IMR-90 (cell line): ENCODE measurements around the gene TECPR2. TPM values are rescaled to one million over a fixed set of nuclear protein-coding genes. Genes with fewer than 3 reads are reported as not detected.
A peak's percentile ranks its signal among the peaks of the same experiment; 100 is the strongest.

Experiments
- ATAC-seq: fragments of 200-7000 bp; cut with Tn5 transposase; 2 replicates; pipeline ENCODE4 v1.9.1; 2020; ENCODE audit warnings: low read depth, mild to moderate bottlenecking, moderate library complexity
- BruUV-seq: library from RNA; stranded (reverse); fragments of 400-500 nt; replicated peaks from 2 replicates; lab custom pipeline; 2021; lab: Mats Ljungman, UMichigan
- CTCF ChIA-PET: fragments of 300-600 bp; formaldehyde crosslinking; extraction: SDS; loops from one replicate; lab custom pipeline; 2021; ENCODE audit warnings: antibody characterized with exemption; lab: Yijun Ruan, JAX
- POLR2A ChIA-PET: fragments of 300-600 bp; sonication (Branson Sonifier 250); formaldehyde crosslinking; loops from one replicate; lab custom pipeline; 2022; ENCODE audit warnings: antibody characterized with exemption; ENCODE audit not compliant: unreplicated experiment; lab: Charles Lee
- DNase-seq: peaks from one replicate; pipeline ENCODE4 v3.0.0; 2013
- H2AFZ ChIP-seq: replicated peaks from 2 replicates; pipeline ENCODE3; 2013; ENCODE audit warnings: low read length, mild to moderate bottlenecking; ENCODE audit not compliant: poor library complexity
- H2AK5ac ChIP-seq: 2 replicates; pipeline ENCODE4 v1.6.1; 2013; ENCODE audit warnings: low read depth, low read length, inconsistent platforms
- H2AK9ac ChIP-seq: replicated peaks from 2 replicates; pipeline ENCODE3; 2013; ENCODE audit warnings: mild to moderate bottlenecking, low read depth, low read length, moderate library complexity; ENCODE audit not compliant: poor library complexity
- H2BK120ac ChIP-seq: 2 replicates; pipeline ENCODE4 v1.6.1; 2013; ENCODE audit warnings: low read depth, low read length, inconsistent platforms
- H2BK15ac ChIP-seq: 3 replicates; pipeline ENCODE4 v1.6.1; 2013; ENCODE audit warnings: low read depth, low read length, inconsistent platforms
- H2BK20ac ChIP-seq: 2 replicates; pipeline ENCODE4 v1.6.1; 2013; ENCODE audit warnings: low read depth, mild to moderate bottlenecking, inconsistent platforms, low read length, moderate library complexity
- H2BK5ac ChIP-seq: 2 replicates; pipeline ENCODE4 v1.6.1; 2013; ENCODE audit warnings: mild to moderate bottlenecking, low read depth, low read length, inconsistent platforms; ENCODE audit not compliant: poor library complexity, severe bottlenecking
- H3K14ac ChIP-seq: replicated peaks from 2 replicates; pipeline ENCODE4 v1.6.1; 2013; ENCODE audit warnings: low read depth, low read length, inconsistent platforms
- H3K18ac ChIP-seq: 2 replicates; pipeline ENCODE4 v1.6.1; 2013; ENCODE audit warnings: low read depth, low read length, control low read depth
- H3K23ac ChIP-seq: 2 replicates; pipeline ENCODE4 v1.6.1; 2013; ENCODE audit warnings: low read depth, low read length, inconsistent platforms
- H3K27ac ChIP-seq: 2 replicates; pipeline ENCODE4 v1.5.1; 2013; ENCODE audit warnings: mild to moderate bottlenecking, control low read depth, low read length; ENCODE audit not compliant: insufficient read depth
- H3K27me3 ChIP-seq: 2 replicates; pipeline ENCODE4 v1.6.1; 2013; ENCODE audit warnings: low read length; ENCODE audit not compliant: control insufficient read depth, insufficient read depth
- H3K36me3 ChIP-seq: 2 replicates; pipeline ENCODE4 v1.6.1; 2013; ENCODE audit warnings: low read length, mixed read lengths; ENCODE audit not compliant: control insufficient read depth, insufficient read depth
- H3K4ac ChIP-seq: 2 replicates; pipeline ENCODE4 v1.6.1; 2013; ENCODE audit warnings: low read depth, low read length, inconsistent platforms
- H3K4me1 ChIP-seq: 2 replicates; pipeline ENCODE4 v1.6.1; 2013; ENCODE audit warnings: low read length, mixed read lengths; ENCODE audit not compliant: control insufficient read depth, insufficient read depth
- H3K4me2 ChIP-seq: 2 replicates; pipeline ENCODE4 v1.6.1; 2013; ENCODE audit warnings: low read depth, mild to moderate bottlenecking, control low read depth, low read length, moderate library complexity
- H3K4me3 ChIP-seq: 2 replicates; pipeline ENCODE4 v1.5.1; 2013; ENCODE audit warnings: low read depth, mild to moderate bottlenecking, control low read depth, low read length, moderate library complexity; ENCODE audit not compliant: insufficient read depth
- H3K56ac ChIP-seq: 2 replicates; pipeline ENCODE4 v1.6.1; 2013; ENCODE audit warnings: low read length, inconsistent platforms; ENCODE audit not compliant: insufficient read depth; ENCODE audit errors: extremely low read depth
- H3K79me1 ChIP-seq, 2 experiments: 2 replicates each; pipeline ENCODE4 v1.6.1; 2013; ENCODE audit warnings: low read length in 2 of 2, inconsistent platforms in 1 of 2, low read depth in 1 of 2
- H3K9ac ChIP-seq: 2 replicates; pipeline ENCODE4 v1.6.1; 2013; ENCODE audit warnings: low read depth, low read length, control low read depth
- H3K9me1 ChIP-seq: 2 replicates; pipeline ENCODE4 v1.6.1; 2013; ENCODE audit warnings: low read length, inconsistent platforms; ENCODE audit not compliant: insufficient read depth
- H3K9me3 ChIP-seq: 2 replicates; pipeline ENCODE4 v1.6.1; 2013; ENCODE audit warnings: low read length; ENCODE audit not compliant: control insufficient read depth, insufficient read depth
- H4K20me1 ChIP-seq: 2 replicates; pipeline ENCODE4 v1.6.1; 2013; ENCODE audit warnings: low read length, inconsistent platforms; ENCODE audit not compliant: insufficient read depth
- H4K5ac ChIP-seq: 2 replicates; pipeline ENCODE4 v1.6.1; 2013; ENCODE audit warnings: mild to moderate bottlenecking, low read depth, low read length, control low read depth
- H4K8ac ChIP-seq, 2 experiments: 2 replicates each; pipeline ENCODE4 v1.6.1; 2013; ENCODE audit warnings: low read depth in 2 of 2, low read length in 2 of 2, control low read depth in 1 of 2, inconsistent platforms in 1 of 2
- H4K91ac ChIP-seq: 2 replicates; pipeline ENCODE4 v1.6.1; 2013; ENCODE audit warnings: low read depth, low read length, inconsistent platforms; ENCODE audit not compliant: insufficient read depth
- BHLHE40 ChIP-seq: fragments of 150-350 bp; IDR thresholded peaks from 2 replicates; pipeline ENCODE4 v1.6.1; 2016; ENCODE audit warnings: mild to moderate bottlenecking, low read depth, low read length
- CEBPB ChIP-seq: IDR thresholded peaks from 2 replicates; pipeline ENCODE4 v1.6.1; 2012; ENCODE audit warnings: low read depth, low read length, improper control_type of control experiment
- CTCF ChIP-seq: conservative IDR thresholded peaks from 2 replicates; pipeline ENCODE4 v1.5.1; 2012; ENCODE audit warnings: mild to moderate bottlenecking, low read depth, low read length, improper control_type of control experiment
- ELK1 ChIP-seq: fragments of 150-350 bp; IDR thresholded peaks from 2 replicates; pipeline ENCODE4 v1.6.1; 2016; ENCODE audit warnings: low read depth, mild to moderate bottlenecking, low read length, moderate library complexity, borderline replicate concordance
- FOS ChIP-seq: fragments of 150-350 bp; IDR thresholded peaks from 2 replicates; pipeline ENCODE4 v1.6.1; 2016; ENCODE audit warnings: low read depth, low read length
- MAFK ChIP-seq: IDR thresholded peaks from 2 replicates; pipeline ENCODE4 v1.6.1; 2012; ENCODE audit warnings: low read depth, low read length, improper control_type of control experiment
- MAZ ChIP-seq: IDR thresholded peaks from 2 replicates; pipeline ENCODE4 v1.6.1; 2012; ENCODE audit warnings: low read depth, mild to moderate bottlenecking, low read length, improper control_type of control experiment, moderate library complexity, borderline replicate concordance
- MXI1 ChIP-seq: IDR thresholded peaks from 2 replicates; pipeline ENCODE4 v1.6.1; 2012; ENCODE audit warnings: low read depth, mild to moderate bottlenecking, low read length, moderate library complexity, borderline replicate concordance
- NFE2L2 ChIP-seq: fragments of 150-350 bp; IDR thresholded peaks from 2 replicates; pipeline ENCODE4 v1.6.1; 2016; ENCODE audit warnings: low read depth, mild to moderate bottlenecking, low read length
- POLR2A ChIP-seq: IDR thresholded peaks from 2 replicates; pipeline ENCODE4 v1.6.1; 2012; ENCODE audit warnings: mild to moderate bottlenecking, low read depth, low read length
- RAD21 ChIP-seq: IDR thresholded peaks from 2 replicates; pipeline ENCODE4 v1.6.1; 2012; ENCODE audit warnings: low read length, improper control_type of control experiment
- RCOR1 ChIP-seq: IDR thresholded peaks from 2 replicates; pipeline ENCODE4 v1.6.1; 2012; ENCODE audit warnings: mild to moderate bottlenecking, low read length, improper control_type of control experiment; ENCODE audit not compliant: insufficient replicate concordance
- RFX5 ChIP-seq: IDR thresholded peaks from 2 replicates; pipeline ENCODE4 v1.8.0; 2012; ENCODE audit warnings: low read depth, mild to moderate bottlenecking, low read length, moderate library complexity
- SMC3 ChIP-seq: fragments of 150-350 bp; IDR thresholded peaks from 2 replicates; pipeline ENCODE4 v1.6.1; 2016; ENCODE audit warnings: low read depth, mild to moderate bottlenecking, antibody characterized with exemption, low read length, moderate library complexity
- USF2 ChIP-seq: fragments of 150-350 bp; IDR thresholded peaks from 2 replicates; pipeline ENCODE4 v1.6.1; 2017; ENCODE audit warnings: mild to moderate bottlenecking, antibody characterized with exemption, low read length, low read depth
- WGBS, 2 experiments: methylation state at CpG; one replicate each; pipeline versions ENCODE4 v1.1.5 to v1.1.7; 2013; ENCODE audit warnings: missing lambda C conversion rate in 2 of 2; ENCODE audit not compliant: insufficient read length in 1 of 2; ENCODE audit errors: extremely low coverage in 2 of 2; 5-methylcytosine and 5-hydroxymethylcytosine counted together
- dilution Hi-C: fragments of 300-500 bp; cut with HindIII; formaldehyde crosslinking; loops from one replicate; pipeline ENCODE4 v1.14.3; 2018; ENCODE audit warnings: low sequenced_read_pairs; ENCODE audit not compliant: unreplicated experiment
- in situ Hi-C: fragments of 300-500 bp; cut with MboI; formaldehyde crosslinking; loops from 3 replicates; pipeline ENCODE4 v1.14.3; 2019; ENCODE audit warnings: low sequenced_read_pairs, inconsistent platforms, mixed read lengths
- intact Hi-C: fragments of 100-400 bp; cut with micrococcal nuclease; formaldehyde crosslinking; loops from 2 replicates; pipeline ENCODE4 v1.10.0; 2022
- polyA plus RNA-seq, 3 experiments: library from polyadenylated mRNA; depleted of rRNA; stranded (reverse); fragments of >200 nt; gene quantifications; 2 replicates each; pipeline ENCODE4 v1.2.3, GENCODE V29; 2012; ENCODE audit warnings: low replicate concordance in 1 of 3
- total RNA-seq: library from RNA; depleted of rRNA; stranded (reverse); fragments of >200 nt; gene quantifications from 2 replicates; pipeline ENCODE4 v1.2.3, GENCODE V29; 2012

TECPR2 gene
- total and polyA plus RNA-seq, 2 of the 4 experiments (the other 2 are of a cell fraction): 9.5 to 11.7 TPM

DNA sequence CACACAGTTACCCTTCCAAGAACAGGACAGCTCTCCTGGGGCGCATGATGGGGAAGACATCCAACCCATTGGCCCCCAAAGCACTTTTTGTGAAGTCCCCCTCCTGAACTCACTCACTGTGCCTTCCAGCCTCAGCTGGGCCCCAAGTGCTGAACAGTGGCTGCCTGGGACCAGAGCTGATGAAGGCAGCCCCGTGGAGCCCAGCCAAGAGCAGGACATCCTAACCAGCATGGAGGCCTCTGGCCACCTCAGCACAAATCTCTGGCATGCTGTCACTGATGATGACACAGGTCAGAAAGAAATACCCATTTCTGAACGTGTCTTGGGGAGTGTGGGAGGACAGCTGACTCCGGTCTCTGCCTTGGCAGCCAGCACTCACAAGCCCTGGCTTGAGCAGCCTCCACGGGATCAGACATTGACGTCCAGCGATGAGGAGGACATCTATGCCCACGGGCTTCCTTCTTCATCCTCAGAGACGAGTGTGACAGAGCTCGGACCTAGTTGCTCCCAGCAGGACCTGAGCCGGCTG is 72.0 kb downstream of the TECPR2 start:
- H4K20me1 ChIP-seq: no peaks in the 10 kb centered on the region; the same call in 1 of the 2 replicates
- peaks cover 20% of the 10 kb centered on the region for H3K36me3 ChIP-seq
- peak overlapping the region; percentile 26 for H2AK9ac ChIP-seq
- no peak overlapping the region for H2BK120ac ChIP-seq
- H3K27me3 ChIP-seq: no peaks in the 10 kb centered on the region
- no peaks in the 10 kb centered on the region for H3K9me3 ChIP-seq
- DNase-seq: no peak
- ChIA-PET POLR2A (no interaction called here), CTCF (no interaction called here)
- no peak overlapping the region for H4K5ac ChIP-seq
- dilution Hi-C loops (no loop called here), intact Hi-C loops (loop anchor here (5.0 to 10.0 kb wide), 2 partner anchors 158 to 260 kb away; partner anchors contain the start of gene RCOR1), in situ Hi-C loops (no loop called here)
- no peak overlapping the region for H4K8ac ChIP-seq
- H2BK20ac ChIP-seq: no peak overlapping the region
- H4K91ac ChIP-seq: no peak overlapping the region
- ATAC-seq: no peak
- H3K4ac ChIP-seq: no peak overlapping the region
- H3K56ac ChIP-seq: no peak overlapping the region
- no peak overlapping the region for H3K9ac ChIP-seq
- no peak overlapping the region for H2AFZ ChIP-seq
- no peak overlapping the region for H2BK5ac ChIP-seq
- no peak overlapping the region for H2AK5ac ChIP-seq
- no peak overlapping the region for H3K23ac ChIP-seq
- H3K4me1 ChIP-seq: no peaks in the 10 kb centered on the region
- H3K18ac ChIP-seq: no peak overlapping the region
- H3K14ac ChIP-seq: no peak overlapping the region
- no peak overlapping the region for H3K27ac ChIP-seq
- BruUV-seq: TSS peak; percentile 91
- no peak overlapping the region for H2BK15ac ChIP-seq
- no peak overlapping the region for H3K4me2 ChIP-seq
- TF ChIP-seq RAD21 (no peak), USF2 (no peak), RFX5 (no peak), ELK1 (no peak), RCOR1 (no peak), MAFK (no peak), POLR2A (no peak), NFE2L2 (no peak), FOS (no peak), MXI1 (no peak), CTCF (no peak), BHLHE40 (no peak), MAZ (no peak), SMC3 (no peak), CEBPB (no peak)
- H3K4me3 ChIP-seq: no peak overlapping the region
- H3K79me1 ChIP-seq: peaks cover 0 to 9% of the 10 kb centered on the region in 2 experiments; a peak in 1 of 4 replicates
- no CpG with 5 or more reads among the region's 11 CpGs for WGBS, 2 experiments
- H3K9me1 ChIP-seq: peaks cover 7% of the 10 kb centered on the region; the same call in 1 of the 2 replicates
